GM18508 (cell line): Measurements from ENCODE around the gene BTBD9.

ENCODE experiments used
- ATAC-seq: cut with Tn5 transposase; IDR thresholded peaks from one replicate; pipeline ENCODE4 v1.9.1; 2021; ENCODE audit warnings: moderate number of reproducible peaks; ENCODE audit not compliant: insufficient read depth, unreplicated experiment

Gene BTBD9

DNA sequence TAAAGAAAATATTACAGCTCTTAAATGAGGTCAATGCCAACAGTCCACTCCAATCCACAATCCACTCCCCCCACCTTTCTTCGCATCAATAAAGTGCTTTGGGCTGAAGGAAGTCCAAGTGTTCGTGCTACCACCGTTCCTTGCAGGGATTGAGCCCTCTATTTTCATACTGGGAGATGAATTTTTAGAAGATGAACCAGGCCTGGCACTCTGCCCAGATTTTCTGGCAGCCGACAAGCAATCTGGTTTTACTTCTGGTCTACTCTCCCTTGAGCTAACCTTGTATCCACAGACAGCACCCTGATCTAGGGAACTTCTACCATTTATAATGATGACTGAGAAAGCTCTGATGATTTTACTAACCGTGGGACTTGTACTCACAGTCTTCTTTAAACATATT lies 72.3 kb downstream of the BTBD9 start:
- ATAC-seq = no peak

DNA sequence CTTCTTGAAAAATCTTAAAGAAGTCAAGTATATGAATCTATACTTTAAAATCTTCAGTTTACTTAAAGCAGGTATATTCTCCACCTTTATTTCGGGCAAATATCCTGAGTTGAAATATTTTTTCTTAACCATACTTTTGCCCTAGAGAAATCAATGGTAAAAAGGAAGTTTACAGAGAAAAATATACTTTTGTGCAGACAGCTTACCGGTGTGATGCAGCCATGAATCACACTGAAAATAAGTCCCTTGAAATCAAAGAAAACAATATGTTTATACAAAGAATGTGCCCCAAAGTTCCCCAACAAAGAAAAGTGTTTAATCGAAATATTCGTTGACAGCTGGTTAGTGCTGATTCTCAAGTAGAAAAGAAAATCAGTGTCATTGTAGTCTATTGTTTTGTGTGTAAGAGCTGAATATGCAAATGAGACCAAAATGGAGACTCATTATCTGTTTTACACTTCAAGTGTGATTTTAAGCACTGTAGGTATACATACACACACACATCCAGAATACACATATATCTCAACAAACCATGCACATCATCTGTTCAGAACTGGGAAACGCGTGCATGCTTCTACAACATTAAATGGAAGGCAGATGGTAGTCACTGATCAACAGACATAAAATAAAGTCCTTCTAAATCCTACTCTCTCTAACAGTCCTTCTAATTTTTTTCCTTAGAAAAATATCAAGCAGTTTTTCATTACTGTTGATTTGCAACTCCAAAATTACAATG lies 73.3 kb downstream of the BTBD9 start:
- ATAC-seq = no peak

DNA sequence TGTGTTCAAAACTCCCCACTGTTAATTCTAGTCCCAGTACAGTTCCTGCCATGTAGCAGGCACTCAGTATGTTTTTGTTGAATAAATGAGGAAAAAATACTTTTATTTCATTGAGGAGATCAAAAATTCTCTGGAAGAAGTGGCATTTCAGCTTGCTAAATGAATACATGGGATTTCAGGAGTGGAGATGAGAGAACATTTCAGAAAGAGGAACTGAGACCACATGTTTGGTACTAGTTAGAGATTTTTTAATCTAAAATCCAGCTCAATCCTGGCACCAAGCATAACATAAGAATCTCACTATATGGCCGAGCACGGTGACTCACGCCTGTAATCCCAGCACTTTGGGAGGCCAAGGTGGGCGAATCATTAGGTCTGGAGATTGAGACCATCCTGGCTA lies 75.4 kb downstream of the BTBD9 start:
- no peak for ATAC-seq

DNA sequence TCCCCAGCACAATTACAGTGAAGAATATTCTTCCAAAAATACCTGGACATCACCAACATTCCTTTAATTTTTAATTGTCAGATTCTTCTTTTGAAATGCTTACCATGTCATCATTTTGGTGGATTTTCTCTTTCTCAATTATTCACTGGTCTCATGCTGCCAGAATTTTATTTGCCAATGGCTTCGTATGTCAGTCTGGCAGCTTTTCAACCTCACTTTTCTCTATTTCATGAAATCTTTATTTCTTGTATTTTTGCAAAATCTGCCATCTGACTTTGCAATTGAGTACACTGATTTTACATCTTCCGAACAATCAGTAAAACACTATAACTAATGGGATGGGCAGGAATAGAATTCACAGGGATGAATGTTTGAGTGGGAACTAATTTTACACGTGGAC lies 84.1 kb downstream of the BTBD9 start:
- ATAC-seq = no peak

DNA sequence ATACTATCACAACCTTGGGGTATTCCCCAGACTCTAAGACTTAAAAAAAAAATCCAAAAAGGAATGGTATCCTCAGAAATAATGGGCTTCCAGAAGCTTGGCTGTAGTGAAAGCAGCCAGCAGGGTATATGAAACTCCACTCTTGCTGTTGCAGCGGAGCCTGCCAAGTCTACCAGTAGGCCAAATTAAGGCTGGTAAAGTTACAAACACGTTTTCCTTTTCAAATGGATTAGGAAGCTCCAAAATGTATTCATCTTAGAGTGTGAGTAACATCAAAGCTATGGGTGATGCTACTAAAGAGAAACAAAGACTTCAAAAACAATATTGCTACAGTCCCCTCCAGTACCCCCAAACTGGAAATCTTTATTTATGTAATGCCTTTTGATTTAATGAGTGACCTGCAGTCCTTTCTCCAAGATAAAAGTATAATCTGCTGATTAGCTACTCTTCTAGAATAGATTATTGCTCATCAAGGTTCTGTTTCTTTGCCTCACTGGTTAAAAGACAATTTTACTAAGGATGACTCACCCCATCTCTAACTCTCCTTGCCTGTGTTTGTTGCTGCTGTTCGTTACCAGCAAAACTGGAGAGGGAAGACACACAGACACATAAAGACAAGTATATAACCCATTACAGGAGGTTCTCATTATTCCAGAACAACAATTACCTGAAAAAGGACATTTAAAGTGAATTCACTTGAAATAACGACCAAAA lies 84.9 kb downstream of the BTBD9 start:
- ATAC-seq = no peak

DNA sequence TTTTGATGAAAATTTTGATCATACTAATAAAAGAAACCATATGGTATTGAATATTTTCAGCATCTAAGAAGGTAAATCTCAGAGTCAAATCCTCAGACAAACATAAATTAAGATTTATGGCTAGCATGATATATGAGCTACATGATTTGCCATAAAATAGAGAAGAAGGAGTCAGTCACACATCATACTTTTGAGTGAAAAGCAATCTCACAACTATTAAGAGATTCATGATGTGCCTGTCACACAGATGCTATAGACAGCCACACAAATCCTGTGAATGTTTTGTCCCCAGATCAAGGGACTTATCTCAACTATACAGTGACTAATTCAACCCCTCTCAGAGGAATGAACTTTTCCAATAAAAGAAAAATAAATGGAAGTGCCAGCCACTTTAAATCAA lies 85.7 kb downstream of the BTBD9 start:
- ATAC-seq = no peak

DNA sequence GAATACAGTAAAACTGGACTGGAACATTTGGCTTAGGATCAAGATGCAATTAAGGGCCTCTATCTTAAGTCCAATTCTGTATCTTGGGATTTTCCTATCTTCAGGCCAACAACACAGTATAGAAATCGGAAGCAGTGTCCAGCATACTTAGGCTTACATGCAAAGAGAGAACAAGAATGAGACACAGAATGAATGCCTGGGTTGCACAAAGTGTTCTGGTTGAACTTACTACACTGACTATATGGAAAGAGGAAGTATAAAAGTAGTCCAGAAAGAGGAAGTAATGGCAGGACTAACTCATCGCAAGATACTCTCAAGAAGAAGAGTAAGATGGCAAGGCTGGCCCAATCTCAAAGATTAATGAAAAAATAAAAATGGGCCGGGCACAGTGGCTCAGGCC lies 87.6 kb downstream of the BTBD9 start:
- ATAC-seq = no peak

DNA sequence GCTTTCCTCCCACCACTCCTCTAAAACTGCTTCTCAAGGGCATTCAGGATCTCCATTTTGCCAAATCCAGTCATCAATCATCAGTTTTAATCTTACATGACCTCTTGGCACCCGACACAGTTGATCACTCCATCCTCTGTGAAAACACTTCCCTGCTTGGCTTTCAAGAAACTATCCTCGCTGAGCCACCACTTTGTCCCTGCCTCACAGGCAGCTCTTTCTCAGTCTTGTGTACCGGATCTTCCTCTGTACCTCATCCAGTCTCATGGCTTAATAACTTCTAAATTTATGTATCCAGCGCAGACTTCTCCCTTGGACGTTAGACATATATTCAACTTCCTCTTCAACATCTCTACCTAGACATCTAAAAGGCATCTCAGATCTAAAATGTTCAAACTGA lies 89.9 kb downstream of the BTBD9 start:
- no peak for ATAC-seq

DNA sequence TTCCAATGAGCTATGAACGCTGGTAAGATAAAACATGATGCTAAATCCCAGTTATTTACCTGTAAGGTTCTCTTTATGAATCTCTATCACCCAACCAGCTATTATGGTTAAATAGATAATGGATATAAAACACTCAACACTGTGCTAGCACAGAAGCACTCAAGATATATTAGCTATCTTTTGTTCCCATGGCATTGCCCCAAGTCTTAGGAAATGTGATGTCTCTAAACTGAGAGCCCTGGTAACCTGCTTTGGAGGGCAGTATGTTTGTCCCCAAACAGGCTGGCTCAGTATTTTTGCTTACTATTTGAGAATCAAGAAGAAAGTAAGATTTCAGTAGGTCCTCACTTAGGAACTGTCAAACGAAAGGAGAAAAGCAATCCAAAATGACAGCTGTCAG lies 90.5 kb downstream of the BTBD9 start:
- ATAC-seq = no peak

DNA sequence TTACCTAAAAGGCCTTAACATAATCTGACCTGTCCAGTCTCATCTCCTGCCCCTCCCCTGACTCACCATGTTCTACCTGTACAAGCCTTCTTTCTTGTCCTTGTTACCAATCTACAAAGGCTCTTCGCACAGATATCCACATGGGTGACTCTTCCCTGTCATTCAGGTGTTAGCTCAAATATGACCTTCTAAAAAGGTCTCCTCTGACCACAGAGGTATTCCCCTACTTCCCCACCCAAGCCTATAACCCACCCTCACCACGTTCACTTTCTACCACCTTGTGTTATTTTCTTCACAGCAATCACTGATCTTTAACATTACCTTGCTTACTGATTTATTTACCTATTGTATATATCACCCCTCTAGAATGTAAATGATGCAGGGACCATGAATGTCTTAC lies 96.7 kb downstream of the BTBD9 start:
- ATAC-seq = no peak

DNA sequence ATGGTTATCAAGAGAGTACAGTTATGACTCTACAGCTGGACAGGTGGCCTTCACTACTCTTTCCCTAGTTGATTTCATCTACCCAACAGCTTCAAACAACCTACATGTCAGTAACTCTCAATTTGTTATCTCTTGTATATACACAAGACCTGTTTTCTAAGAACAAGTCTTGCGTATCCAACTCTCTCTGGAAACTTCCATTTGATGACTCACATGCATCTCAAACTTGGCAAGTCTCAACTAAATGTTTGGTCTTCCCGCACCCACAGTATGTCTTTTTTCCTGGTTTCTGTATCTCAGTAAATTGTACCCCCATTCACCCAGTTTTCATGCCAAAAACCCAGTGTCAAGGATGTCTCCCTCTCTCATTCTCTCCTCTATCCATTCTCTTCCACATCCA lies 97.7 kb downstream of the BTBD9 start:
- no peak for ATAC-seq

DNA sequence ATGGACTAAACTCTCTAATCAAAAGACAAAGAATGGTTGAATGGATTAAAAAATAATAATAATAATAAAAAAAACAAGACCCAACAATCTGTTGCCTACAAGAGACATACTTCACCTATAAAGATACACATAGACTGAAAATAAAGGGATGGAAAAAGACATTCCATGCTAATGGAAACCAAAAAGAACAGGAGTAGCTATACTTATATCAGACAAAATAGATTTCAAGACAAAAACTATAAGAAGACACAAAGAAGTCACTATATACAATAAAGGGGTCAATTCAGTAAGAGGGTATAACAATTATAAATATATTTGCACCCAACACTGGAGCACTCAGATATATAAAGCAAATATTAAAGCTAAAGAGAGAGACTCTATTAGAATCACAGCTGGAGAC lies 106.7 kb downstream of the BTBD9 start:
- ATAC-seq = no peak

DNA sequence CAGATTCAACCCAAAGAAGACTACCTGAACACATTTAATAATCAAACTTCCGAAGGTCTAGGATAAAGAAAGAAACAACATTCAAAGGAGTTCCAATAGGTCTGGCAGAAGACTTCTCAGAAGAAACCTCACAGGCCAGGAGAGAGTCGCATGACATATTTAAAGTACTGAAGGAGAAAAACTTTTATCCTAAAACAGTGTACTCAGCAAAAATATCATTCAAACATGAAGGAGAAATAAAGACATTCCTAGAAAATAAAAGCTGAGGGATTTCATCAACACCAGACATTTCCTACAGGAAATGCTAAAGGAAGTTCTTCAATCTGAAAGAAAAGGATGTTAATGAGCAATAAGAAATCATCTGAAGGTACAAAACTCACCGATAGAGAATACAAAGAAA lies 108.6 kb downstream of the BTBD9 start:
- no peak for ATAC-seq

DNA sequence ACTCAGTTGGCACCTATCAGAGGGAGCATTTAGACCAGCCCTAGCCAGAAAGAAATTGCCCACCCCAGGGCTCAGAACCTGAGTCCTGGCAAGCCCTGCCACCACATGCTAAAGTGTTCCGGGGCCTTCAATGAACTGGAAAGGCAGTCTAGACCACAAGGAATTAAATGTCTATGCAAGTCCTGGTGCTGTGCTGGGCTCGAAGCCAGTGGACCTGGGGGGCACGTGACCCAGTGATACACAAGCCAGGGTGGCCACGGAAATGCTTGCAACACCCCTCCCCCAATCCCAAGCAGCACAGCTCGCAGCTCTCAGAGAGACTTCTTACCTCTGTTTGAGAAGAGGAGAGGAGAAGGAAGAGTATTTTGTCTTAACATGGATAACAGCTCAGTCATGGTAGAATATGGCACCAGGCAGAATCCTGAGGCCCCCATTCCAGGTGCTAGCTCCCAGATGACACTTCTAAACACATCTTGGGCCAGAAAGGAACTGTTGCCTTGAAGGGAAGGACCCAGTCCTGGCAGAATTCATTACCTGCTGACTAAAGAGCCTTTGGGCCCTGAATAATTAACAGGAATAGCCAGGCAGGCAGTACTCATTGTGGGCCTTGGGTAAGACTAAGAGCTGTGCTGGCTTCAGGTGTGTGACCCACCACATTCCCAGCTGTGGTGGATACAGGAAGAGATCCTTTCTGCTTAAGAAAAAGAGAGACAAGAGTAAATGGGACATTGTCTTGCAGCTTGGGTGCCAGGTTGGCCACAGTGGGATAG lies 111.3 kb downstream of the BTBD9 start:
- ATAC-seq = no peak

DNA sequence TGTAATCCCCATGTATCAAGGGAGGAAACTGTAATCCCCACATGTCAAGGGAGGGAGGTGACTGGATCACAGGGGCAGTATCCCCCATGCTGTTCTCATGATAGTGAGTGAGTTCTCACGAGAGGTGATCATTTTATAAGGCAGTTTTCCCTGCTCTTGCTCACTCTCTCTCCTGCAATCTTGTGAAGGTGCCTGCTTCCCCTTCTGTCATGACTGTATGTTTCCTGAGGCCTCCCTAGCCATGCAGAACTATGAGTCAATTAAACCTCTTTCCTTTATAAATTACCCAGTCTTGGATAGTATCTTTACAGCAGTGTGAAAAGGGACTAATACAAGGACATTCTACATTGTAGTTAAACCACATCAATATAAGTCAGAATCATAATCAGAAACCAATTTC lies 112.4 kb downstream of the BTBD9 start:
- ATAC-seq = no peak

DNA sequence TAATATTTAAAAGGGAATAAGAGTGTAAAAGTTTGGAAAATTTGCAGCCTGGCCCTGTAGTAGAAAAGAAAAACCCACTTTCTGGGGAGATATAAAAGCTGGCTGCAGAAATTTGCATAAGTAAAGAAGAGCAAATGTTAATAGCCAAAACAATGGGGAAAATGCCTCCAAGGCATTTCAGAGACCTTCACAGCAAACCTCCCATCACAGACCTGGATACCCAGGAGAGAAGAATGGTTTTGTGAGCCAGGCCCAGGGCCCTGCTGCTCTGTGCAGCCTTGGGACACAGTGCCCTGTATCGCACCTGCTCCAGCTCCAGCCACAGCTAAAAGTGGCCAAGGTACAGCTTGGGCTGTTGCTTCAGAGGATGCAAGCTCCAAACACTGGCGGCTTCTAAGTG lies 113.8 kb downstream of the BTBD9 start:
- no peak for ATAC-seq

DNA sequence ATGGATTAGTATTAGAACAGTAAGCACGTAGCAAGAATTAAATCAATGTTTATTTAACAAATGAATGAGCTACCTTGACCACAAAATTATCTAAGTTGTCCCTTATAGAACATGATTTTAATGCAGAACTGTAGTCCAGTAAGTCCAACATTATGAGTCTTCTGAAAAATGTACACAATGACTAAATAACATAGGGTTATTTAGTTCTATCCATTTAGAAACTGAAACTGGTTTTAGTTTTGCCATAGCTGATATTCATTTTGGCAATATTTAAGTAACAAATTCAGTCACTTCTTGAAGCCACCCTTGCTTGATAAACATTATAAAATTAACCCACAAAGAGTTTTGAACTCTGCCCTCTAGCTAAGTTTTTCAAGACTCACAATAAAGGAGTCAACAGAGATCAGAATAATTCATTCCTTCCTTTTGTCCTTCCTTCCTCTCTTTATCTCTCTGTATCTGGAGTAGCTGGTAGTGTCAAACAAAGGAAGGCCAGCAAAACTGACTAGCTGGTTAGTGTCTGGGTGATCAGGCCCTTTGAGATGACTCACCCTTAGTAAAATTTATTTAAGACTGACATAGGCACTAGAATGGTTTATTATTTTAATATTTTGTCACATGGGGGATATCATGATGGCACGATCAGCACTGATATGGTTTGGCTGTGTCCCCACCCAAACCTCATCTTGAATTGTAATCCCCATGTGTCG lies 115.1 kb downstream of the BTBD9 start:
- no peak for ATAC-seq

DNA sequence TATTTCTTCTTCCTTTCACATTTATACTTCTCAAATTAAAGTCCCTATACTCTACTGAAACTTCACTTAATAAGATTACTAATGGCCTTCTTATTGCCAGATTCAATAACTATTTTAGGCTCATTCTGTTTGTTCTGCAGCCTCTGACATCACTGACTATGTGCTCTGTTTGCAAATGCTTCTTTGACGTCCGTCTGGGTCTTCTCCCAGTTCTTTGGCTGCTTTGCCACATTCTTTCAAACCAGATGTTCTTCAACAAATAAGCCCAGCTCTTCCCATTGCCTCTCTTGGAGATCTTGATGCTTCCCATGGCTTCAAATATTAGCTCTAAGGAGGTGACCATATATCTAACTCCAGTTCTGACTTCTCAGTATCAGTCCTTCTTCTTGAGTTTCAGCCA lies 117.4 kb downstream of the BTBD9 start:
- ATAC-seq = no peak

DNA sequence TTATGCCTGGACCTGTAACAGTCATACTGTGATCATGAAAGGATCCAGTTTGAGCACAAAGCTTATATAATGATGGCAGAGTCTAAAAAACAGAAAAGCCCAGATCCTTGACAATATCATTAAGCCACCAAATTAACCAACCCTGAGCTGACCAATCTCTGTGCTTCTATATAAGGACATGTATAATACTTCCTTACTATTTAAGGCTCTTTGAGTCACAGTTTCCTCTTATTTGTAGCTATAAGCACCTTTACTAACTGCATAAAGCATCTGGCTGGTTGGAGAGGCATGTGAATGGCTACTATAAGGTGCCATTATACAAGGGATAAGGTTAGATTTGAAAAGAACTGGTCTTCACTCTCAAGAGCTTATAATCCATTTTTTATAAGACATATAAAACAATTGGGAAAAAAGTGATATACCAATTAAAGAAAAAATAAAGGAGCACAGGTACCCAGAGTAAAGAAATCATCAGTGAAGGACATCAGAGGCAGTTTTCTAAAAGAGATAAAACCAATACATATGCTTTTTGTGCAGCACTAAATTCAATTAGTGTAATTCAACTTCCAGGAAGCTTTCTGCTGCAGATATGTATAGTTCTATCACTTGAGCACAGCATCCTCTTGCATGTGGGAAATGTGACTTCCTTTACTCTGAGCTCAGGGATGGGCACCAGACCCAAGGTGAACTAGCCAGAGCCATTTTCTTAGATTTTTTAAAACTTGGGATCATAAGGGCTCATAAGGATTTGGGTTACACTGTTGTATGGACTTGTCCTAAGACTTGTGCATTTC lies 121.0 kb downstream of the BTBD9 start:
- ATAC-seq = no peak

DNA sequence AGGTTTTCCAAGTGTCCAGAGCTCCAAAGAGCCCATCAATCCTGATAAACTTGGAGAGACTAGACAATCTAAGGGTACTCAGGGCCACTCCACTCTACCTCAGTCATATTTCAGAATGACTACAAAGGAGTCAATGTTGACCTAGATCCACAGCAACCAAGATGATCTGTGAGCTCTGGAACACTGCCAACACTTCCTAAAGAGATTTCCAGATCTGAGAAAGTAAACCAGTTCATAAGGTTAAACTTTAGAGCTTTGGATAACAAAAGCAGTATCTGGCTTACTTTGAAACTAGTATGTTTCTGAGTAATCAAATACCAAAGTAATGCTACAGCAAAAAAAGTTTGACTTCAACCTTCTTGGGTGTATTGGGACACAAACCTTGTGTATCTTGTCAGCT lies 122.7 kb downstream of the BTBD9 start:
- no peak for ATAC-seq
